OCI-LY7 (cell line): ENCODE data around the gene TRIM14.
"Not testable (repeated sequence)": the region's sequence is repeated elsewhere in the genome, so short reads cannot be mapped to it uniquely, and the experiment has no call there.

Experiments used
- CTCF ChIP-seq: fragments of 200-600 bp; sonication (generic); conservative IDR thresholded peaks from 2 replicates; pipeline ENCODE4 v1.5.1; 2014; ENCODE audit warnings: mild to moderate bottlenecking, antibody characterized with exemption, low read length, moderate library complexity, mixed read lengths
- EZH2phosphoT487 ChIP-seq: fragments of 200-600 bp; sonication (generic); IDR thresholded peaks from 2 replicates; pipeline ENCODE4 v1.6.1; 2018; ENCODE audit warnings: low read depth, borderline replicate concordance, mild to moderate bottlenecking, mixed run types, antibody characterized with exemption, low read length, moderate library complexity, mixed read lengths

DNA sequence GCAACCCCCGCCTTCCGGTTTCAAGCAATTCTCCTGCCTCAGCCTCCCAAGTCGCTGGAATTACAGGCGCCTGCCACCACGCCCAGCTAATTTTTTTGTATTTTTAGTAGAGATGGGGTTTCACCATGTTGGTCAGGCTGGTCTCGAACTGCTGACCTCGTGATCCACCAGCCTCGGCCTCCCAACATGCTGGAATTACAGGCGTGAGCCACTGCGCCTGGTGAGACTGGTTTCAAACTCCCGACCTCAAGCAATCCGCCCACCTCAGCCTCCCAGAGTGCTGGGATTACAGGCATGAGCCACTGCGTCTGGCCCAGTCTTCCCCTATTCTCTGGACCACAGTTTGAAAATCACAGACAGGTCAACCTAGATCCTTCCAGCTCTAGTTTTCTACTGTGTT, 5.1 kb upstream of the TRIM14 start:
- not testable (repeated sequence) for TF ChIP-seq CTCF, EZH2phosphoT487
